Mammary epithelial cell (primary cell): Measurements from ENCODE around the gene IER2.

Experiments used
- CTCF ChIP-seq, 2 donors: IDR thresholded peaks in 1 of 2; conservative IDR thresholded peaks in 1 of 2; 2 replicates each; pipeline ENCODE4 v1.5.1; 2011 to 2012; ENCODE audit warnings: inconsistent platforms in 2 of 2, low read length in 2 of 2, mild to moderate bottlenecking in 2 of 2, control low read depth in 1 of 2, low read depth in 1 of 2; ENCODE audit not compliant: insufficient read depth in 1 of 2; ENCODE audit errors: extremely low read depth in 1 of 2
- EZH2 ChIP-seq: IDR thresholded peaks from 2 replicates; pipeline ENCODE4 v1.6.1; 2012; ENCODE audit warnings: low read length, inconsistent platforms, borderline replicate concordance

GRCh38 chr19:13134626-13135025, 15.6 kb upstream of the IER2 start:
- TF ChIP-seq CTCF (conservative IDR thresholded peaks at IDR 0.05 in 1 of 2, IDR thresholded peaks at IDR 0.05 in 1 of 2; ENCODE audit: extremely low read depth in 1 of 2, insufficient read depth in 1 of 2, low read depth in 1 of 2, low read length in 2 of 2) (no peak), EZH2 (no peak)
